ENCODE measurements around the gene ATP7B.

The ATP7B gene

GRCh38 chr13:52029569-52029968 is 18.3 kb upstream of the ATP7B start:
- no peak overlapping the region for H3K4me2 ChIP-seq (ENCODE audit: low read depth, low read length)
- no peaks in the 10 kb centered on the region for H3K79me2 ChIP-seq (ENCODE audit: low read length)
- no peak overlapping the region for H2AFZ ChIP-seq (ENCODE audit: low read length)
- H4K20me1 ChIP-seq (ENCODE audit: insufficient read depth, low read length): no peaks in the 10 kb centered on the region
- H3K9me2 ChIP-seq (replicated peaks; ENCODE audit: insufficient read depth, low read length): no peaks in the 10 kb centered on the region
- TF ChIP-seq EZH2 (optimal IDR thresholded peaks at IDR 0.05; ENCODE audit: low read depth, low read length): no peak
- no peak for TF ChIP-seq EZH2phosphoT487 (IDR thresholded peaks at IDR 0.05; ENCODE audit: low read length)
- TF ChIP-seq CTCF (IDR thresholded peaks at IDR 0.05; ENCODE audit: low read length): no peak
- H3F3A ChIP-seq (ENCODE audit: insufficient read depth, low read length): no peaks in the 10 kb centered on the region
- H3K4me3 ChIP-seq (ENCODE audit: low read length): no peak overlapping the region
- no peaks in the 10 kb centered on the region for H3K27me3 ChIP-seq (replicated peaks; ENCODE audit: insufficient read depth, low read length)
- no peak for DNase-seq
- H3K27ac ChIP-seq (ENCODE audit: low read length): no peak overlapping the region
- H3K9ac ChIP-seq (ENCODE audit: low read length): no peak overlapping the region
- H3K9me3 ChIP-seq (replicated peaks; ENCODE audit: insufficient read depth, low read length): no peaks in the 10 kb centered on the region
- no peaks in the 10 kb centered on the region for H3K36me3 ChIP-seq (replicated peaks; ENCODE audit: insufficient read depth, low read length)
- H3K4me1 ChIP-seq (ENCODE audit: low read length): no peaks in the 10 kb centered on the region

GRCh38 chr13:52027832-52028231 is 16.6 kb upstream of the ATP7B start:
- H3K4me3 ChIP-seq (ENCODE audit: low read length): no peak overlapping the region
- H3K27ac ChIP-seq (ENCODE audit: low read length): no peak overlapping the region
- H3K4me1 ChIP-seq (ENCODE audit: low read length): no peaks in the 10 kb centered on the region
- H3K9me2 ChIP-seq (replicated peaks; ENCODE audit: insufficient read depth, low read length): no peaks in the 10 kb centered on the region
- no peak overlapping the region for H2AFZ ChIP-seq (ENCODE audit: low read length)
- no peak overlapping the region for H3K9ac ChIP-seq (ENCODE audit: low read length)
- H3K36me3 ChIP-seq (replicated peaks; ENCODE audit: insufficient read depth, low read length): no peaks in the 10 kb centered on the region
- H3K4me2 ChIP-seq (ENCODE audit: low read depth, low read length): no peak overlapping the region
- no peaks in the 10 kb centered on the region for H3K79me2 ChIP-seq (ENCODE audit: low read length)
- H3F3A ChIP-seq (ENCODE audit: insufficient read depth, low read length): no peaks in the 10 kb centered on the region
- H4K20me1 ChIP-seq (ENCODE audit: insufficient read depth, low read length): no peaks in the 10 kb centered on the region
- H3K9me3 ChIP-seq (replicated peaks; ENCODE audit: insufficient read depth, low read length): no peaks in the 10 kb centered on the region
- TF ChIP-seq CTCF (IDR thresholded peaks at IDR 0.05; ENCODE audit: low read length): no peak
- TF ChIP-seq EZH2phosphoT487 (IDR thresholded peaks at IDR 0.05; ENCODE audit: low read length): no peak
- no peak for TF ChIP-seq EZH2 (optimal IDR thresholded peaks at IDR 0.05; ENCODE audit: low read depth, low read length)
- no peaks in the 10 kb centered on the region for H3K27me3 ChIP-seq (replicated peaks; ENCODE audit: insufficient read depth, low read length)
- DNase-seq: no peak

DNA sequence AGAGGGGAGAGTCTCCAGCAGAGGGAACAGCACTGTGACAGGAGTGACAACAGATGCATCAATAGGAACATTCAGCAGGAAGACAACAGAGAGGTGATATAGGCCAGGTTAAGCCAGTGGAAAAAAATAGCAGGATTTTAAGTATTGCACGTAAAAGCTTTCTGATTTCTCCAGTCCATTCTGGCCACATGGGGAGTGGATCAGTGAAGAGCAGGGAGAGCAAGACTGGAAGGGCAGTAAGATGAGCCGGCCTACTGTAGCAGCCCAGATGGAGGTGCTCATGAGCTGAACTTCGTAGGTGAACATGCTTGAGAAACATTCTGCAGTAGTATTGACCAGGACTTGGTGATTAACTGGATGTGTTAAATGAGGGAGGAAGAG is 15.0 kb upstream of the ATP7B start:
- no peak overlapping the region for H3K9ac ChIP-seq (ENCODE audit: low read length)
- no peak overlapping the region for H2AFZ ChIP-seq (ENCODE audit: low read length)
- TF ChIP-seq EZH2 (optimal IDR thresholded peaks at IDR 0.05; ENCODE audit: low read depth, low read length): no peak
- TF ChIP-seq CTCF (IDR thresholded peaks at IDR 0.05; ENCODE audit: low read length): no peak
- TF ChIP-seq EZH2phosphoT487 (IDR thresholded peaks at IDR 0.05; ENCODE audit: low read length): no peak
- H3K27me3 ChIP-seq (replicated peaks; ENCODE audit: insufficient read depth, low read length): no peaks in the 10 kb centered on the region
- no peaks in the 10 kb centered on the region for H3K9me2 ChIP-seq (replicated peaks; ENCODE audit: insufficient read depth, low read length)
- no peaks in the 10 kb centered on the region for H4K20me1 ChIP-seq (ENCODE audit: insufficient read depth, low read length)
- H3K4me2 ChIP-seq (ENCODE audit: low read depth, low read length): no peak overlapping the region
- H3K36me3 ChIP-seq (replicated peaks; ENCODE audit: insufficient read depth, low read length): no peaks in the 10 kb centered on the region
- no peaks in the 10 kb centered on the region for H3K4me1 ChIP-seq (ENCODE audit: low read length)
- H3K9me3 ChIP-seq (replicated peaks; ENCODE audit: insufficient read depth, low read length): no peaks in the 10 kb centered on the region
- no peak overlapping the region for H3K4me3 ChIP-seq (ENCODE audit: low read length)
- DNase-seq: no peak
- no peak overlapping the region for H3K27ac ChIP-seq (ENCODE audit: low read length)
- no peaks in the 10 kb centered on the region for H3F3A ChIP-seq (ENCODE audit: insufficient read depth, low read length)
- no peaks in the 10 kb centered on the region for H3K79me2 ChIP-seq (ENCODE audit: low read length)
